Activated CD4-positive, alpha-beta T cell treated with anti-CD3 and anti-CD28 coated beads for 24 hours (primary cell): Measurements from ENCODE around the gene ZWILCH.
"Not testable (repeated sequence)": the region's sequence is repeated elsewhere in the genome, so short reads cannot be mapped to it uniquely, and the experiment has no call there.

Experiments
- DNase-seq, 2 donors: peaks; one replicate each; pipeline ENCODE4 v3.0.0-alpha.2; 2020; ENCODE audit warnings: low read depth in 2 of 2

The ZWILCH gene

DNA sequence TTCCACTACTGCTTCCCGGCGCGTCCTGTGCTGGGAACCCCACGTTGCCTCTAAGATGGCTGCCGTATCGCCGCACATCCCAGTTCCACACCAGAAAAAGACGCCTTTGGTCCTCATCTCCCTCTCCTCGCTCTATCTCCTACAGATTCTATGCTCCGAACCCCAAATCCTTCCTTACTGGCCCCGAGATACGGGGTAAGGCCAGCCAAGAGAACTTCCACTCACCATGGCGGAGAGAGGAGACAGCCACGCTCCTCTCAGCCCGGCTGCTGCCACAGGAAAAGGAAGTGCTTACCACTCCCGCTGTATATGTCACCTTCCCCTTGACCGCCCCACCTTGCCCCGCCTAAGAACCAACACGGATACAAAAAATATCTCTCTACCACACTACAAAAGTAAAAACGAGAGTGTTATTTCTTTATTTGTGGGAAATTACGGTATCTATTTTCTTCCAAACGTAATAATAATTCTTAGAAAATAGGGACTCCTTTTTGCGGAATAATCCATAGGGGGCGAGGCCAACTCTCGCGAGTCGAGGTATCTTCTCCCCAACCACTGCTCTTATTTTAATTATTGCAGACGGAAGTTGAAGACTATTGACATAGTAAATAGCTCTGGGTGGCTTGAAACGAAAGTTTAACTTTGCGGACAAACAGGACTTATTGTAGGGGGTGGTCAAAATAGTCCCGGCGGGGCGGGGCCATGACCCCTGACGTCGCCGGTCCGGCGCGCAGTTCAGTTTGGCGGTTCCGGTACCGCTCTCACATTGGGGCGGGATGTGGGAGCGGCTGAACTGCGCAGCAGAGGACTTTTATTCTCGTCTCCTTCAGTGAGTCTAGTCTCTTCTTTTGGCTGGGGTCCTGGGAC is at the start of gene ZWILCH, which contains the start of gene RPL4:
TSS of gene ZWILCH (plus strand) at position 764 of the 867 bp plus-strand sequence. CDS start at position 777, 13 bp downstream.
TSS of gene RPL4 (minus strand) at position 293 of the 867 bp plus-strand sequence. CDS start at position 228, 65 bp downstream.
- peak; percentile 65 to 71 for DNase-seq

GRCh38 chr15:66456211-66456610 is 48.9 kb upstream of the ZWILCH start:
- DNase-seq: no peak

GRCh38 chr15:66459818-66460615 is 45.1 kb upstream of the ZWILCH start:
- DNase-seq: no peak

DNA sequence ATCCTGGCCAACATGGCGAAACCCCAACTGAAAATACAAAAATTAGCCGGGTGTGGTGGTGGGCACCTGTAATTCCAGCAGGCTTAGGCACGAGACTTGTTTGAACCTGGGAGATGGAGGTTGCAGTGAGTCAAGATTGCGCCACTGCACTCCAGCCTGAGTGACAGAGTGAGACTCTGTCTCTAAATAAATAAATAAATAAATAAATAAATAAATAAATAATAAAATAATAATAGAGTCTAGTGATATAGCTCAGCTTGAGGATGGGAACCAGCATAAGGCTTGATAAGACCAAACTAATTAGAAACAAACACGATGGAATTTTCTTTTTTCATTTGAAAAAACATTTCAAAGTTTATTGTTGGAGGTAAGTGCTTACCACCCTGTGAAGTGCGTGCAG is 43.8 kb upstream of the ZWILCH start:
- DNase-seq: not testable (repeated sequence)

- no peak for DNase-seq
These were observed 43.2 kb upstream of the ZWILCH start for GRCh38 chr15:66461917-66462316.

- DNase-seq: no peak
These were observed 42.5 kb upstream of the ZWILCH start for GRCh38 chr15:66462627-66463026.

- not testable (repeated sequence) for DNase-seq
These were observed 39.8 kb upstream of the ZWILCH start for GRCh38 chr15:66465294-66465693.

GRCh38 chr15:66467162-66468040 is 37.7 kb upstream of the ZWILCH start:
- DNase-seq: not testable (repeated sequence)

GRCh38 chr15:66470825-66471224 is 34.3 kb upstream of the ZWILCH start:
- not testable (repeated sequence) for DNase-seq

DNA sequence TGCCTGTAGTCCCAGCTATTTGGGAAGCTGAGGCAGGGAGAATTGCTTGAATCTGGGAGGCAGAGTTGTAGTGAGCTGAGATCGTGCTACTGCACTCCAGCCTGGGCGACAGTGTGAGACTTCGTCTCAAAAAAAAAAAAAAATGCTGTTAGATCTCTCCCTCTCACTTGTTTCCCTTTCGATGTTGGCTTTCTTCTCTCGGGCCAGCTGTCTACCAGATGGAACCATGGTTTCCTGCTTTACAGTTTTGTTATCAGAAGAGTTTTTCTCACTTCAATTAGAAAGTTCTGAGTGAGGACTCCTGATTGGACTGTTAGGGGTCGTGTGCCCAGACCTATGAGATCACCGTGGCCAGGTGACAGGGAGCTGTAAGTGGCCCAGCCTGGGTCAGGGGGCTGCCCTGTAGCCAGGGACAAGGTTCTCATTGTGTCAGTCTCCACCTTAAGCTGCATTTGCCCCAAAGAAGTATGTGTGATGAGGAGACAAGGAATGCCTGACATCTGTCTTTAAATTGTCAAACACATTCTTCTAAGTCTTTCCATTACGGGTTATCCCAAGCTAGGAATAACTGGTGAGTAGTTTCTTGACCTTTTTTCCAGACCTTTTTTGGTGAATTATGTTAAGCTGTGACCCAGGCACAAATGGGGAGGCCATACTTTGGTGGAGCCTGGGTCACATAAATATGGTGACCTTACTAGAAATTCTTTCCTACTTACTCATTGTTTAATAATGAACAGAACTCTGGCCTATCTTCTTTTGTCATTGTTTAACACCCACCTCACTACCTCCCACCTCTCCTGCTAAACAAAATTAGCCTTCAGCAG is 32.7 kb upstream of the ZWILCH start:
- no peak for DNase-seq

GRCh38 chr15:66474135-66474534 is 31.0 kb upstream of the ZWILCH start:
- DNase-seq: no peak

DNA sequence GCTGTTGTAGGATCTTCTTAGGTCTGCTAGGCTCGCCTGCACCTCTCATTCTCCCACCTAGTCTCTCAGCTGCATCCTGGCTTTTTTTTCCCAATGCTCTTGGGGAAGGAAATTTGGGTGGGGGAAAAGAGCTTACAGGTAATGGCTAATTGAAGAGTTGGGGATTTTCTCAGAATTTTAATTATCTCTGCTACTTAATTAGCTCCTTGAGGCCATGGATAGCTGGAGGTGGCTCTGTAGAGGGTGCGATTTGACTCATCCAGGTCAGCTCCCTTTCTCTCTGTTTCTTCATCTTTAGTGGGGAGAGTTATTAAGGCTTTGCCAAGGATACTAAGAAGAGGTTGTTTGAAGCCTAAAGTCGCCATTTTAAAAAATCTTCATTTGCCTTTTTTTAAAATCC is 30.2 kb upstream of the ZWILCH start:
- DNase-seq: no peak

- DNase-seq: no peak
These were observed 28.6 kb upstream of the ZWILCH start for GRCh38 chr15:66476535-66476934.

GRCh38 chr15:66477011-66477410 is 28.1 kb upstream of the ZWILCH start:
- DNase-seq: no peak

DNA sequence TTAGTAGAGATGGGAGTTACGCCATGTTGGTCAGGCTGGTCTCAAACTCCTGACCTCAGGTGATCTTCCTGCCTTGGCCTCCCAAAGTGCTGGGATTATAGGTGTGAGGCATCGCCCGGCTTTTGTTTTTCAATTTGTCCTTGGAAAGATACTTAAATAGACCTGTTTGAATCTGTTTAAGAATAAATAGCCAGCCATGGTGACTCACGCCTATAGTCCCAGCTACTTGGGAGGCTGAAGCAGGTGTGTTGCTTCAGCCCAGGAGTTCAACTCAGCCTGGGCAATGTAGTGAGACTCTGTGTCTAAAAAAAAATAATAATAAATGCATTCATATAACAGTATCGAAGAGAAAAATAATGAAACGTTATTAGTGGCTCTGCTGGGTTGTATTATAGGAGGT is 24.9 kb upstream of the ZWILCH start:
- DNase-seq: no peak

DNA sequence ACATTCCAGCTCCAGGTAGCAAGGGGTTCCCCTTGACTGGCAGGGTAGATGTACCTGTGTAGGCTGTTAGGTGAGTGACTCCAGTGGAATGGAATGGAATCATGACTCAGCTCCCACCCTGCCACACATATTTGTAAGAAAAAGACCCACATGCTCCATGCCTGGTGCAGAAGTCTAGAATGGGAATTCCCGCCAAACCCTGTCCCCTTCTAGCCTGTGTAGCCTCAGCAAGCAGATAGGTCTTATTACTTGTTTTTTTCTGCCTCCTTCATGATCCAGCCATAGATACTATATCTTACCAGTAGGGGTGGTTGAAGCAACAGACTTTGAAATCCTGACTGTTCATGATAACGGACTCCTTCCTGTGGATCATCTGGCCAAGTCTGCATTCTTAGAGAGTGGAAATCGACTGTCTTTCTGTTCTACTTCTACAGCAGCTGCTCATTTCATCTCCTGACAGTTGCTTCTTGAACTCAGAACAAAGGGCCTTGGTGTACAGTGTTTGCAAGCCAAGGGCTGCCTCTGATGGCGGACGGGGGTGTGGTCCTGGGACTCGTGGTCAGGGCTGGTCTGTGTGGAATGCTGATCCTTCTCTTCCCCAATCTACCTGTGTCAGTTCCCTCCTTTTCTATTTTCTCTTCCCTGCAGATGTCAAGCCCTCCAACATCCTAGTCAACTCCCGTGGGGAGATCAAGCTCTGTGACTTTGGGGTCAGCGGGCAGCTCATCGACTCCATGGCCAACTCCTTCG is 23.8 kb upstream of the ZWILCH start:
- DNase-seq: no peak

DNA sequence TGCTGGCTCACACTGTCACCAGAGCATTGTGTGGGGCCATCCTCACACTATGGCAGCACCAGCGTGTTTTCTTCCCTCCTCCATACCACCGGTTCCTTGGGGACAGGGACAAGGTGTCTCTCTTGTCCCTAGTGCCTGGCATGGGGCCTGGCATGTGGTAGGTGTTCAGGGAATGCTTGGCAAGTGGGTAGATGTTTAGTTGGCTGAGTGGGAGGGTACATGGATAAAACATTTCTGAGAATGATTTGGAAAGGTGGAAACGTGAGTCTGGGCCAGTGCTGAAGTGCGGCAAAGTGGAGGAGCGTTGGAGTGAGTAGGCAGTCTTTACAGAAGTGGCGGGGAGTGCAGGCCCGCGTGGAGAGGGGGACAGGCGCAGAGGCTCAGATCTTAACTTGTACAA is 22.6 kb upstream of the ZWILCH start:
- DNase-seq: no peak

DNA sequence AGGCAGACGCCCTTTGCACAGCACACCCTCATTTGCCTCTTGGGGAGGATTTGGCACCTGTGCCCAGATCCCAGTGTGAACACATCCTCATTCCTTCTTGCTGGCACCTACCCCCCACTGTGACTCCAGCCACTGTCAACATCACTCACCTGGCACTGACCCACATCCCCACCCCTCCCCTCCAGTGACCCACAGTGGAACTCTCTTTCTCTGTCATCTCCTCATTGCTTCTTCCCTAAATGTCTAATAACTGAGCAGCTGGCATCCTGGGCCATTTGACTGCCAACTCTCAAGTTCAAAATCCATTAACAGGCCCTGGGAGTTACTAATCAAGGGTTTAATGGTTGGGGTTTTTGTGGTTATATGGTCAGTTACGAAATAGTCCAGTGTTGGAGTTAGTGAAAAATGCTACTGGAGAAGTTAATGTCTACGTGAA is 22.0 kb upstream of the ZWILCH start:
- no peak for DNase-seq

- no peak for DNase-seq
These were observed 20.5 kb upstream of the ZWILCH start for GRCh38 chr15:66484539-66485112.

DNA sequence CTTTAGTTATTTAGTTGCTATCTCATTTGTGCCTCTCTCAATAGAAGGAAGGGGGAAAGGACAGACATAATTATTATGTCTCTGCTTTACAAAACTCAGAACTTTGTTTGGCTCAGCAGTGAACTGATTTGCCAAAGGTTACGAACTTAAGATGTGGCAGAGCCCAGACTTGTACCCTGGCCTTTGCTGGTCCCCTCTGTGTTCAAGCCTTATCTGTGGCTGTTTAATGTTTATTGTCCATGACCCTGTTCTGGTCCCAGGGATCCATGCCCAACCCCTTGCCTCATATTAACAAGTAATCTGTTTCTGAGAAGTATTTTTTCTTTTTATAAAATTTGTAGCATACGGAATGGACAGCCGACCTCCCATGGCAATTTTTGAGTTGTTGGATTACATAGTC is 18.2 kb upstream of the ZWILCH start:
- DNase-seq: no peak
